OCI-LY3 (cell line): ENCODE measurements around the gene CHAC1.

Experiments
- H2AFZ ChIP-seq: fragments of 200-600, 300-600 bp; shearing (Covaris generic); 2 replicates; pipeline ENCODE4 v1.6.0; 2014; ENCODE audit warnings: antibody characterized with exemption, low read depth, low read length
- H3K27ac ChIP-seq: fragments of 200-600, 300-600 bp; sonication (generic); 2 replicates; pipeline ENCODE4 v1.5.1; 2014; ENCODE audit warnings: mild to moderate bottlenecking, low read length, moderate library complexity, mixed read lengths
- H3K27me3 ChIP-seq: fragments of 200-600, 300-600 bp; sonication (generic); 2 replicates; pipeline ENCODE4 v1.6.1; 2014; ENCODE audit warnings: low read depth, low read length, mixed read lengths
- H3K36me3 ChIP-seq: fragments of 200-600, 300-600 bp; sonication (generic); replicated peaks from 2 replicates; pipeline ENCODE3; 2014; ENCODE audit warnings: low read depth, low read length, mixed read lengths
- H3K4me1 ChIP-seq: fragments of 300-600, 200-600 bp; sonication (generic); 2 replicates; pipeline ENCODE4 v1.6.1; 2014; ENCODE audit warnings: low read length, mixed read lengths
- H3K4me2 ChIP-seq: fragments of 200-600, 300-600 bp; sonication (generic); 2 replicates; pipeline ENCODE4 v1.6.1; 2014; ENCODE audit warnings: low read length, mixed read lengths
- H3K4me3 ChIP-seq: fragments of 300-600, 200-600 bp; sonication (generic); 2 replicates; pipeline ENCODE4 v1.5.1; 2014; ENCODE audit warnings: antibody characterized with exemption, mild to moderate bottlenecking, low read length, moderate library complexity
- H3K79me2 ChIP-seq: fragments of 300-600, 200-600 bp; shearing (Covaris generic); 2 replicates; pipeline ENCODE4 v1.6.1; 2014; ENCODE audit warnings: mild to moderate bottlenecking, low read length, mixed read lengths
- H3K9ac ChIP-seq: fragments of 300-600, 200-600 bp; shearing (Covaris generic); 2 replicates; pipeline ENCODE4 v1.6.0; 2014; ENCODE audit warnings: mild to moderate bottlenecking, low read length, moderate library complexity
- H3K9me3 ChIP-seq: fragments of 200-600, 300-600 bp; shearing (Covaris generic); 2 replicates; pipeline ENCODE4 v1.6.1; 2014; ENCODE audit warnings: low read length, mixed read lengths; ENCODE audit not compliant: insufficient read depth
- H4K20me1 ChIP-seq: fragments of 200-600, 300-600 bp; sonication (generic); 2 replicates; pipeline ENCODE4 v1.6.1; 2016; ENCODE audit warnings: low read length, mixed read lengths; ENCODE audit not compliant: insufficient read depth
- EZH2phosphoT487 ChIP-seq: fragments of 200-600 bp; shearing (Covaris generic); IDR thresholded peaks from 2 replicates; pipeline ENCODE4 v1.6.1; 2018; ENCODE audit warnings: antibody characterized with exemption, mixed run types, low read depth
- TF ChIP-seq, protein P1 (sequence below): fragments of 200-600, 300-600 bp; sonication (generic); IDR thresholded peaks from 2 replicates; pipeline ENCODE4 v1.5.1; 2014; ENCODE audit warnings: antibody characterized with exemption, low read length, low read depth

The CHAC1 gene

DNA sequence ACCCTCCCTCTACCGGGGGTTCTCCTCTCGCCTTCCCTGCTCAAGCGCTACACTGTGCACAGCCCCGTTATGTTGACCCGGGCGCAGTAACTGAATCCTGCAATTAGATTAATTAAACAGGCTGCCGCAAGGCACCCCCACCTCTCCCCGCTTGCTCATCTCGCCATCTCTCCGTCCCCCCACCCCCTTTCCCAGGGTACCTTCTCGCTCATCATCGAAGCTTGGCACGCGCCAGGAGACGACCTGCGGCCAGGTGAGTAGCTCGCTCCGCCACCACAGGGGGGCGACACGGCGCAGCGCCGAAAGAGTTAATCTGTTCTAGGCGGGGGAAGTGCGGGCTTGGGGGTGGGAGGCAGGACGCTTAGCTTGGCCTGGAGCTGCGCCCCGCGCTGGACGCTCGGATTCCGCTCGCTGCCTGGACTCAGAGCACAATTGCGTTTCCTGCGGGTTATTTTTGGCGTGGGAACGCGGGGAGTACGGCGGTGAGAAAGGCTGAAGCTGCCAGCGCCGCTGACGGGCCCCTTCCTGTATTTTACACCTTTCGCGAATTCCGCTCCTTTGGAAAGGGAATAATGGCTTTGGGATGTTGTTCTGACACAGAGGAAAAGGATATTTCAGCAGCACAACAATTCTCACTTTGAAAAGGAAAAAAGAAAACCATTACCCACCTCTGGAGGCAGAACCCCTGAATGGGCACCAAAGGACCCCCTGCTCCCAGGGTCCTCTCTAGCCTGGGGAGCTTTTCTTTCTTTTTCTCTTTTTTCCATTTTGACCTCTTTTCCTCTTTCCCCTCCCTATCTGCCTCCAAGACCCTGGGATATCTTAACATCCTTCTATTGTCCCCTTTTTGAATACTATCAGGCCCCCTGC is 22.6 kb upstream of the CHAC1 start:
- H2AFZ ChIP-seq = no peak overlapping the region
- no peak overlapping the region for H3K4me3 ChIP-seq
- peaks cover 15% of the 10 kb centered on the region for H3K27me3 ChIP-seq
- H3K36me3 ChIP-seq = no peaks in the 10 kb centered on the region
- H3K9me3 ChIP-seq = no peaks in the 10 kb centered on the region
- H3K4me2 ChIP-seq = no peak overlapping the region
- TF ChIP-seq EZH2phosphoT487 = no peak
- TF ChIP-seq, protein P1, sequence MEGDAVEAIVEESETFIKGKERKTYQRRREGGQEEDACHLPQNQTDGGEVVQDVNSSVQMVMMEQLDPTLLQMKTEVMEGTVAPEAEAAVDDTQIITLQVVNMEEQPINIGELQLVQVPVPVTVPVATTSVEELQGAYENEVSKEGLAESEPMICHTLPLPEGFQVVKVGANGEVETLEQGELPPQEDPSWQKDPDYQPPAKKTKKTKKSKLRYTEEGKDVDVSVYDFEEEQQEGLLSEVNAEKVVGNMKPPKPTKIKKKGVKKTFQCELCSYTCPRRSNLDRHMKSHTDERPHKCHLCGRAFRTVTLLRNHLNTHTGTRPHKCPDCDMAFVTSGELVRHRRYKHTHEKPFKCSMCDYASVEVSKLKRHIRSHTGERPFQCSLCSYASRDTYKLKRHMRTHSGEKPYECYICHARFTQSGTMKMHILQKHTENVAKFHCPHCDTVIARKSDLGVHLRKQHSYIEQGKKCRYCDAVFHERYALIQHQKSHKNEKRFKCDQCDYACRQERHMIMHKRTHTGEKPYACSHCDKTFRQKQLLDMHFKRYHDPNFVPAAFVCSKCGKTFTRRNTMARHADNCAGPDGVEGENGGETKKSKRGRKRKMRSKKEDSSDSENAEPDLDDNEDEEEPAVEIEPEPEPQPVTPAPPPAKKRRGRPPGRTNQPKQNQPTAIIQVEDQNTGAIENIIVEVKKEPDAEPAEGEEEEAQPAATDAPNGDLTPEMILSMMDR = peak; percentile 35
- no peaks in the 10 kb centered on the region for H3K79me2 ChIP-seq
- H3K27ac ChIP-seq = no peak overlapping the region
- no peaks in the 10 kb centered on the region for H4K20me1 ChIP-seq
- peaks cover 23% of the 10 kb centered on the region for H3K4me1 ChIP-seq
- H3K9ac ChIP-seq = no peak overlapping the region

DNA sequence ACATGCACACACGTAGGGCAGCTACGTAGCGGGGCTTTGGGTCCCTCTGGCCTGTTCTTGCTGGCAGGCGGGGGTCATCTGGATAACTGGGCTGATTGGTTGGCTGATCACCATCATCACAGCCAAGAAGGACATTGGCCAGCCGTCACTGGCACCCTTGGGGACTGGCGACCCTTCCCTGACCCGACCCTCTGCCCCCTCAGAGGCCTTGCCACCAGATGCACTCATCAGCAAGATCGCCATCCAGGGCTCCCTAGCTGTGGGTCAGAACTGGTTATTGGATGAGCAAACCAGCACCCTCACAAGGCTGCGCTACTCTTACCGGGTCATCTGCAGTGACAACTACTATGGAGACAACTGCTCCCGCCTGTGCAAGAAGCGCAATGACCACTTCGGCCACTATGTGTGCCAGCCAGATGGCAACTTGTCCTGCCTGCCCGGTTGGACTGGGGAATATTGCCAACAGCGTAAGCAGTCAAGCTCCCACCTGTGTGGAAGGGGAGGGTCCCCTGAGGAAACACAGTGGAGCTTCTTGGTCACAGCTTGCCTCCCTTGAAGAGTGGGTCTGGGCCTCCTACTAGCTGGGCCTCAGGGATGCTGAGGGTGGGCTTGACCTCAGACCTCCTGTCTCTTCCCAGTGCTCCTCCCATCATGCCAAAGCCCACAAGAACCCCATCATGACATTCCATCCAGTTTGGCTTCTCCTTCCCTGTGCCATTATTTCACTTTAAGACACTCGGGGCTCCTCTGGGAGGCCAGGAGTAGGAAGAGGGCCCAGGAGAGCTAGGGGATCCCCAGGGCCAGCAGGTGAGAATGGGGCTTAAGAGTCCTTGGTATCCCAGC is 21.8 kb upstream of the CHAC1 start:
- Histone ChIP-seq H4K20me1 (no peaks in the 10 kb centered on the region), H3K27me3 (peaks cover 15% of the 10 kb centered on the region), H3K9ac (no peak overlapping the region), H3K79me2 (no peaks in the 10 kb centered on the region), H3K36me3 (no peaks in the 10 kb centered on the region), H3K27ac (no peak overlapping the region), H3K4me2 (peak overlapping the region; percentile 54; the same call in 1 of the 2 replicates), H3K4me1 (peaks cover 23% of the 10 kb centered on the region), H2AFZ (peak overlapping the region; percentile 59; the same call in 1 of the 2 replicates), H3K4me3 (no peak overlapping the region), H3K9me3 (no peaks in the 10 kb centered on the region)
- TF ChIP-seq EZH2phosphoT487 = no peak
- TF ChIP-seq, protein P1 = no peak

DNA sequence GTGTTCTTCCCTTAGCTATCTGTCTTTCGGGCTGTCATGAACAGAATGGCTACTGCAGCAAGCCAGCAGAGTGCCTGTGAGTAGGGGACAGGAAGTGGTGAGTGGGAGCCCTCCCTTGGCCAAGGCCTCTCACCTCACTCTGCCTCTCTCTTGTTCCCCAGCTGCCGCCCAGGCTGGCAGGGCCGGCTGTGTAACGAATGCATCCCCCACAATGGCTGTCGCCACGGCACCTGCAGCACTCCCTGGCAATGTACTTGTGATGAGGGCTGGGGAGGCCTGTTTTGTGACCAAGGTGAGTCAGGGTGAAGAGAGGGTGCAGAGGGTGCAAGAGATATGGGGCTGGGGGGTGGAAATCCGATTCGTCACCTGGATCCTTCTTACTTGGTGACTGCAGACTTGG is 21.1 kb upstream of the CHAC1 start:
- no peaks in the 10 kb centered on the region for H4K20me1 ChIP-seq
- peak overlapping the region; percentile 7; the same call in 1 of the 2 replicates for H3K4me3 ChIP-seq
- peaks cover 12% of the 10 kb centered on the region for H3K27me3 ChIP-seq
- H3K4me1 ChIP-seq = peaks cover 23% of the 10 kb centered on the region
- no peaks in the 10 kb centered on the region for H3K9me3 ChIP-seq
- H3K79me2 ChIP-seq = no peaks in the 10 kb centered on the region
- H3K36me3 ChIP-seq = no peaks in the 10 kb centered on the region
- no peak overlapping the region for H3K27ac ChIP-seq
- no peak overlapping the region for H3K9ac ChIP-seq
- H2AFZ ChIP-seq = peak overlapping the region; percentile 59; the same call in 1 of the 2 replicates
- TF ChIP-seq, protein P1 = no peak
- TF ChIP-seq EZH2phosphoT487 = no peak
- H3K4me2 ChIP-seq = peak overlapping the region; percentile 54
